ENCODE results near the gene ZNF460. TPM values are rescaled to one million over a fixed set of nuclear protein-coding genes. Genes with fewer than 3 reads are reported as not detected.

ZNF460 gene
- total RNA-seq, 1 experiment from 2014 or later: 43.1 TPM

GRCh38 chr19:57276430-57276829, 3.9 kb upstream of the ZNF460 start:
- ChIA-PET CTCF (no interaction called here), POLR2A (interaction anchor here (1.3 kb wide), 1 partner anchor 15 kb away, joined by 4 read pairs; no protein-coding TSS in a partner anchor), RAD21 (ENCODE audit: low non-redundant PET in 1 of 2, low total read pairs in 2 of 2, uncharacterized antibody in 2 of 2, unreplicated experiment in 2 of 2) (no interaction called here)
- Histone ChIP-seq H3K79me2 (ENCODE audit: insufficient read depth, low read length) (peaks cover 20% of the 10 kb centered on the region), H2AFZ (ENCODE audit: low read depth, low read length, poor library complexity, severe bottlenecking) (no peak overlapping the region), H3K36me3 (ENCODE audit: control insufficient read depth in 1 of 2, insufficient read depth in 2 of 2, low read length in 2 of 2) (no peaks in the 10 kb centered on the region), H3K4me3 (replicated peaks in 1 of 2; ENCODE audit: low read depth in 1 of 2, low read length in 2 of 2) (no peak overlapping the region), H4K20me1 (ENCODE audit: insufficient read depth) (no peaks in the 10 kb centered on the region), H3K9me2 (ENCODE audit: insufficient read depth) (no peaks in the 10 kb centered on the region), H3K27me3 (ENCODE audit: insufficient read depth, low read length) (no peaks in the 10 kb centered on the region), H3K4me2 (ENCODE audit: low read length) (no peak overlapping the region), H3K27ac (ENCODE audit: low read depth, low read length) (no peak overlapping the region), H3K9me3 (ENCODE audit: control insufficient read depth in 1 of 2, insufficient read depth in 1 of 2, low read depth in 1 of 2, low read length in 2 of 2) (no peaks in the 10 kb centered on the region), H3K9ac (ENCODE audit: low read length) (no peak overlapping the region), H3K4me1 (ENCODE audit: control insufficient read depth in 1 of 2, insufficient read depth in 2 of 2, low read length in 2 of 2) (peaks cover 2 to 12% of the 10 kb centered on the region in 2 experiments; a peak in 2 of 4 replicates)
- no peak for TF ChIP-seq CEBPB (IDR thresholded peaks at IDR 0.05; ENCODE audit: low read depth)
- TF ChIP-seq ELF1 (IDR thresholded peaks at IDR 0.05; ENCODE audit: borderline replicate concordance, low read depth): no peak
- no peak for TF ChIP-seq CTCF (IDR thresholded peaks at IDR 0.05 in 2 of 3, conservative IDR thresholded peaks at IDR 0.05 in 1 of 3; ENCODE audit: borderline replicate concordance in 1 of 3, insufficient read depth in 1 of 3, low read depth in 2 of 3, low read length in 2 of 3)
- TF ChIP-seq MAX (IDR thresholded peaks at IDR 0.05): no peak
- no peak for TF ChIP-seq SP1 (IDR thresholded peaks at IDR 0.05; ENCODE audit: low read depth)
- no peak for TF ChIP-seq FOSL1 (IDR thresholded peaks at IDR 0.05; ENCODE audit: low read depth)
- TF ChIP-seq ZFX (IDR thresholded peaks at IDR 0.05): no peak
- no peak for TF ChIP-seq CBX3 (IDR thresholded peaks at IDR 0.05; ENCODE audit: low read depth)
- TF ChIP-seq EGR1 (IDR thresholded peaks at IDR 0.05; ENCODE audit: low read depth): no peak
- TF ChIP-seq POLR2A (IDR thresholded peaks at IDR 0.05; ENCODE audit: borderline replicate concordance, extremely low read depth, insufficient read depth, insufficient read length): no peak
- no peak for TF ChIP-seq ZBTB33 (IDR thresholded peaks at IDR 0.05; ENCODE audit: extremely low read depth, insufficient replicate concordance, low read length)
- TF ChIP-seq SIN3A (IDR thresholded peaks at IDR 0.05; ENCODE audit: low read depth): no peak
- TF ChIP-seq SRF (IDR thresholded peaks at IDR 0.05; ENCODE audit: low read depth): no peak
- TF ChIP-seq REST (IDR thresholded peaks at IDR 0.05; ENCODE audit: low read depth): no peak
- TF ChIP-seq EZH2 (IDR thresholded peaks at IDR 0.05): no peak
- TF ChIP-seq JUND (IDR thresholded peaks at IDR 0.05): no peak
- TF ChIP-seq EZH2phosphoT487 (IDR thresholded peaks at IDR 0.05; ENCODE audit: borderline replicate concordance): no peak
- TF ChIP-seq TCF7L2 (IDR thresholded peaks at IDR 0.05; ENCODE audit: borderline replicate concordance, extremely low read depth, insufficient read depth, insufficient read length): no peak
- TF ChIP-seq POLR2AphosphoS5 (IDR thresholded peaks at IDR 0.05; ENCODE audit: low read depth, low read length): no peak
- no TSS peak for BruUV-seq (replicated peaks)
- DNase-seq (ENCODE audit: low read depth, low spot score): no peak
- no peak for ATAC-seq
- intact Hi-C loops (cut with micrococcal nuclease): loop anchor here (5.0 kb wide), 1 partner anchor 174 kb away; no protein-coding TSS in a partner anchor

All from HCT116 (cell line).